NCI-H748 (cell line): ENCODE measurements around the gene PRXL2B.
A peak's percentile ranks its signal among the peaks of the same experiment; 100 is the strongest.
"Not testable (repeated sequence)": the region's sequence is repeated elsewhere in the genome, so short reads cannot be mapped to it uniquely, and the experiment has no call there.

Experiments used
- DNase-seq: peaks from one replicate; lab custom pipeline; 2025; ENCODE audit not compliant: unreplicated experiment; lab: John Stamatoyannopoulos, UW

The PRXL2B gene

GRCh38 chr1:2564006-2564814 lies 22.4 kb upstream of the PRXL2B start:
- no peak for DNase-seq

DNA sequence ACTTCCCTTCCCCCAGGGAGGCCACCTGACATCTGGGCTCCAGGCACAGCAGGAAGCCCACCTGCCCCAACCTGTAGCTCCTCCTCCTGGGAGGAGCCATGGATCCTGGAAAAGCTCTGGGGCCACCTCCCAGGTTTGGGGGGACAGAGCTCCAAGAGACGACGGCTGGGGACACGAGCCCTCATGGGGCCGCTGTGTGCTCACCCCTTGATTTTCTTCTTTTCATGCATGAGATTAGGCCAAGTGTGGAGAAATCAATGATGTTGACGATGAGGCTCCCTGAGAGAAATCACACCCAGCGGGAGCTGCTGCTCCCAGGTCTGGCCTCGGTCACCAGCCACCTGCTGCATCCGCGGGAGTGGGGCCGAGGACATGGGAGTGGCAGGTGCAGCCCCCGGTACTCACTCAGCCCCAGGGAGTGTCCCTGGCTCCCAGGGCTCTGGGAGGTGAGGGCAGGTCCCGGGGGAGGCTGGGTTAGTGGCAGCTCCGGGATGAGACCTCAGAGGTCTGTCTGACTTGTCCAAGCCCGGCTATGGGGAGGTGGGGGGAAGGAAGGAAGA lies 21.7 kb upstream of the PRXL2B start:
- no peak for DNase-seq

DNA sequence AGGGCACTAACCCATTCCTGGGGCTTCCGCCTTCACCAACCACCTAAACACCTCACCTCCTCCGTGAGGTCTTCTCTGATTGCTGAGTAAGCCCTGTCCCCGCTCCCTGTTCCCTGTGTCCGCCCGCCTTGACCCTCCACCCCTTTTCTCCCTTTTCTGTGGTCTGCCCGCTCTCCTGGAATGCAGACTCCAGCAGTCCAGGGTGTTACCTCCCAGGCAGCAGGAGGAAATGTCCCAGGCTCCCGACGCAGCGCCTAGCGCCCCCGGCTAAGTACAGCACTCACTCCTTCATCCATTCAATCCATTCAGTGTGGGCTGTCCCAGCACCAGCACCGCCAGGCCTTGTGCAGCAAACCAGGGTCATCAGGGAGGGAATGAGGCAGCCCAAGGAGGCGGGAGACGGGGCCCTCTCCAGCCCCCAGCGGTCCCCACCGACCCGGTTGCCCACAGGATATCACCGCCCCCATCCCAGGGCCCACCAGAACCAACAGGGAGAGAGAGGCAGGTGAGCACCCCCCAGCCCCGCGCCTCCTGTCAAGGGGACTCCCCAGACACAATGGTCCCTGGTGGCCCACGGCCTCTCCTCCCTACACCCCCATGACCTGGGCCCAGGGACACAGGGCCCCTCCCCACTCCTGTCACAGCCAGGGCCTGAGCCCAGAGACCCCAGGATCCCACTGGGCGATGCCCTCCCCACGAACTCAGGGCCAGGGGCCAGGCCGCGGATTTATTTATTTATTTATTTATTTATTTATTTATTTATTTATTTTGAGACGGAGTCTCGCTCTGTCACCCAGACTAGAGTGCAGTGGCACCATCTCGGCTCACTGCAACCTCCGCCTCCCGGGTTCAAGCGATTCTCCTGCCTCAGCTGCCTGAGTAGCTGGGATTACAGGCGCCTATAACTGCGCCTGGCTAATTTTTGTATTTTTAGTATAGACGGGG lies 20.2 kb upstream of the PRXL2B start:
- DNase-seq, result no peak

DNA sequence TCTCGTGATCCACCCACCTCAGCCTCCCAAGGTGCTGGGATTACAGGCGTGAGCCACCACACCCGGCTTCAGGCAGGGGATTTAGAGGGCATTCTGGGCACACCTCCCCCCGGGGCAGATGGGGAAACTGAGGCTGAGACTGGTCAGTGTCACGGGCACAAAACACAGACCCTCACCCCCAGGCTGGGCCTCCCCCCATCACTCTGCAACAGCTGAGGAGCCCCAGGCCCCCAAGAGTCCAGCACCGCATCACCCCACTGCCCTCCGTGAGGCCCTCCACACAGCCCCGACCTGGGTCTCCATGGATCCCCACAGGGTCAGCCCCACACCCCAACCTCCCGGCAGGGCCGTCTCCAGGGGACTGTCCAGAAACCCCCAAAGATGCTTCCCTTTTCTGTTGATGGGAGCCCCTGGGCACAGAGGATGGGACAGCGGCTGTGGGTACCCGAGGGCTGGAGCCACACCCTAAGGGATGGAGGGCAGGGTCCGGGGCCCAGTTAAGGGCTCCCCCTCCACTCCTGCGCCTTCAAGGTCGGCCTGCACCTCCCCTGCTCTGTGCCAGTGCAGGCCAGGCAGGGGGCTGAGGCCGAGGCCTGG lies 19.4 kb upstream of the PRXL2B start:
- no peak for DNase-seq

DNA sequence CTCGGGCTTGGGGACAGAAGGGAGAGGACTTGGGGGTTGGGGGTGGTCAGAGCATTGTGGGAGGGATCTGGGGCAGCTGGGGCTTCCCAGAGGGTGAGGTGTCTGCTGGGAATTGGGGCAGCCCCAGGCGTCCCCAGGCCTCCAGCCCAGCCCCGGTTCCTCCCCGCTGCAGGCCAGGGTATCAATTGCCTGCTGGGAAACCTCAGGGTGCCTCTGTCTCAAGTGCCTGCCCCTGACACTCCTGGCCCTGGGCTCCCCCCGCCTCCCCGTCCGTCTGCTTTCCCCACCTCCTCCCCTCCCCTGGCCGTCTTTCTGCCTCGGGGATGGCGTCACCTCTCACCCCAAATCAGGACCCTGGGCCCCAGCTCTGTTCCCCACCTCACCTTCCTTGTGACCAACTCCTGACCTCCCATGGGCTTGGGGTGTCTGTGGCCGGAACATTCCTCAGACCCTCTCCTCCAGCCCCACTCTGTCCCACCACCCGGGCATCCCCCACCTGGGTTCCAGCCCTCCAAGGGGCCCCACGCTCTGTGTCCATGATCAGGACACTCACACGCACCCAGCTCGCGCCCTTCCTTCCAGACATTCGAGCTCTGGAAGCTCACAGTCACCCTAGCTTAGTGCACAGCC lies 18.3 kb upstream of the PRXL2B start:
- DNase-seq, result not testable (repeated sequence)

GRCh38 chr1:2569060-2569459 lies 17.5 kb upstream of the PRXL2B start:
- DNase-seq, result no peak

DNA sequence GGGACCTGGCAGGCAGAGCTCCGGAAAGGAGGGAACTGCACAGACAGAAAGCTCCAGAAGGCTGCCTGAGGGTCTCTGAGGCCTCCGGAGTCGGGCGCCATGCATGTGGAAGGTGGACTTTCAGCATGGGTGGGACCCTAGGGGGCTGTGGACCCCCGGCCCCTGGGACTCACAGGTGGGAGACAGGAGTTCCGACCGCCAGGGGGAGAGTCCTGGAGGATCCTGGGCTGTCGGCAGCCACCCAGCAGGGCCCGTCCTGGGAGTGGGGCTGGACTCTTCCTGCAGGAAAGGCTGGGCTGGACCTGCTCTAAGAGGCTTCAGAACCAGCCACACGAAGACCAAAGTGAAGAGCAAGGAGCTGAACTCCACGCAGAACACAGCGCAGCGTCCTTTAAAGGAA lies 16.9 kb upstream of the PRXL2B start:
- not testable (repeated sequence) for DNase-seq

DNA sequence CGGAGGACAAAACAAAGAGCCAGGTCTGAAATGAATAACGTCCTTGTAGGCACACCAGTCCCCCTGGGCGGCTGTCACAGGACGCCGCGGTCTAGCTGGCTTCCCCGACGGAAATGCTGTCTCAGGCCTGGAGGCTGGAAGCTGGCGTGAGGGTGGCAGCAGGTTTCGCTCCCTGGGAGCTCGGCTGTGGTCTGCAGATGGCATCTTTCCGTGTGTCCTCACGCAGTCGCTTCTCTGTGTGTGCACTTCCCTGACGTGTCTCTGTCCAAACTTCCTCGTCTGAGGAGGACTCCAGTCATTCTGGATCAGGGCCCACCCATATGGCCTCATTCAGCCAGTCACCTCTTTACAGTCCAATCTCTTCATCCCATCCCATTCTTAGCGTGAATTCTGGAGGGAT lies 16.2 kb upstream of the PRXL2B start:
- no peak for DNase-seq

GRCh38 chr1:2571348-2571747 lies 15.2 kb upstream of the PRXL2B start:
- DNase-seq, result no peak

DNA sequence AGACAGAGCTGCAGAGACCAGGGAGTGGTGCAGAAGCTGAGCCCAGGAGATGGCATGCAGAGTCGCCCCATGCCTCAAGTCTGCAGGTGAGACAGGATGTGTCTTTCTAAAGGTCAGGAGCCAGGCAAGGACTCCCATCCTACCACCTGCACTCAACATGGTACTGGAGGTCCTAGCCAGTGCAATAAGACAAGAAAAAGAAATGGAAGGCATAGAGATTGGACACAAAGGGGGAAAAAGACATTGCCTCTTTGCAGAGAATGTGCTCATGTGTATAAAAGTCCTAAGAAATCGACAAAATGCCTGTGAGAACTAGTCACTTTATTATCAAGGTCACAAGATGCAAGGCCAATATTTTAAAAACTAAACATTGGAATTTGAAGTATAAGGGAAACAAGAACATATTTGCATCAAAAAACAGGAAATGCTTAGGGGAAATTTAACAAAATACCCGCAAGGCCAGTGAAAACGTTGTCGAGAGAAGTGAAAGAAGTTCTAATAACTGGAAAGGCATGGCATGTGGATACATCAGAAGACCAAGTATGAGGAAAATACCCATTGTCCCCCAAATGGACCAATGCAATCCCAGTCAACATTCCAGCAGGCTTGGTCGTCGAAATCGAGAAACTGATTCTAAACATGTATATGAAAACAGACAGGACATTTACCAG lies 13.2 kb upstream of the PRXL2B start:
- no peak for DNase-seq

GRCh38 chr1:2574350-2574749 lies 12.2 kb upstream of the PRXL2B start:
- DNase-seq, result no peak

- no peak for DNase-seq
These were observed 10.5 kb upstream of the PRXL2B start for GRCh38 chr1:2575801-2576663.

GRCh38 chr1:2577565-2578075 lies 9.0 kb upstream of the PRXL2B start:
- not testable (repeated sequence) for DNase-seq

DNA sequence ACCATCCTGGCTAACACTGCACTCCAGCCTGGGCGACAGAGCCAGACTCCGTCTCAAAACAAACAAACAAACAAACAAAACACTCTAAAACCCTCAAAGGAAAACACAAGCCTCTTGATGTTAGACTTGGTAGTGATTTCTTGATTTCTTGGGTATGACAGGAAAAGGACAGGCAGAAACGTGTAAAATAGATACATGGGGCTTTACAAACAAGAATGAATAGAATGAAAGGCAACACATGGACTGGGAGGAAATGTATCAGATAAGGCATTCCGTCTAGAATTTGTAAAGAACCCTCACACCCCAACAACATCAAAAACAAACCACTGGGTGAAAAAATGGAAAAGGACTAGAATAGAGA lies 7.8 kb upstream of the PRXL2B start:
- no peak for DNase-seq

DNA sequence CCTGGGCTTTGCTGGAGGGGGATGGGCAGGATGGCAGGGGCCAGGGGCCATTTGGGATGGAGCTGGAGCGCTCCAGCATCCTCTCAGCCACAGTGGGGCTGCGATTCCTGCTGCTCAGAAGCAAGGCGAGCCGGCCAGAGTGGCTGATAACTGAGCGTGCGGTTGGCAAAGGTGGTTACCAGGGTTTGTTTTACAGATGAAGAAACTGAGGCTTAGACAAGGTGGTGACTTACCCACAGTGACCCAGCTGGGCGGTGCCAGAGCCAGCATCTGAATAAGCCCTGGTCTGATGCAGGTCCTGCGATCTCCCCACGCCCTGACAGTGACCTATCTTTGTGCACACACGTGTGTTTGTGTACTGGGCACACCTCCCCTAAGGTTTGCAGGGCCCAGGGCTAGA lies 5.9 kb upstream of the PRXL2B start:
- DNase-seq, result no peak

DNA sequence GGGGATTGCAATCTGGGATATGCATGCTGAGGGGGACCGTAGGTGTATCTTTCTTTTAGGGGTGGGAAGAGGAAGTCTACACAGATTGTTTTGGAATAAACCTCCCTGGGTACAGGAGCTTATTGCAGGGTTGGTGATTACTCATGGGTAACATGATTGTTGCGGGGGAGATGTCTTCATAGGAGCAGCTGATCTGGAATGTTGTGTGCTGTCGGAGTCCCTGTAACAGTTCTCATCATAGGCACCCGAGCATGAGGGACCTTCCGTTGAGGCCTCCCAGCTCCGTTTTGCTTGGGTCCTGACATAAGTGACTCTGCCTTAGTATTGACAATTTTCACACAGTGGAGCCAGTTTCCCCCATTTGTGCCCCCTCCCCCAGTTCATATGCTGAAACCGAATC lies 4.2 kb upstream of the PRXL2B start:
- no peak for DNase-seq

DNA sequence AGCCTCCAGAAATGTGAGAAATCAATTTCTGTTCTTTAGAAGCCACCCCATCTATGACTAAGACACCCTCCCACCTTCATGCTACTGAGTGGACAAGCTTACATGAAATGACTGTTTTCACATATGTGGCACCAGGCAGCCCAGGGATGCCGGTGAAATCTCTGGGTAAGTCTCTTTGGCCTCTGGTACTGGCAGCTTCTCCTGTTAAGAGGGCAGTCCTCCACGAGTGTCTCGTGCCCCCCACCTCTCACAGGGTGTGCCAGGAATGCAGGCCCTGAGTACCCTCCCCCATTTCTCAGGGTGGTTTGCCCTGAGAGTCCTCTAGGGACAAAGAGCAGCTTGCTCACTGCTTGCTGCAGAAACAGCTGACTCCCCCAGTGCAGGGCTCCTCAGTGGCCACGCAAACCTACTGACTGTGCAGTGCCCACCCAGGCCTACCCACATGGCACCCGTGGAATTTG lies 3.2 kb upstream of the PRXL2B start:
- no peak for DNase-seq

DNA sequence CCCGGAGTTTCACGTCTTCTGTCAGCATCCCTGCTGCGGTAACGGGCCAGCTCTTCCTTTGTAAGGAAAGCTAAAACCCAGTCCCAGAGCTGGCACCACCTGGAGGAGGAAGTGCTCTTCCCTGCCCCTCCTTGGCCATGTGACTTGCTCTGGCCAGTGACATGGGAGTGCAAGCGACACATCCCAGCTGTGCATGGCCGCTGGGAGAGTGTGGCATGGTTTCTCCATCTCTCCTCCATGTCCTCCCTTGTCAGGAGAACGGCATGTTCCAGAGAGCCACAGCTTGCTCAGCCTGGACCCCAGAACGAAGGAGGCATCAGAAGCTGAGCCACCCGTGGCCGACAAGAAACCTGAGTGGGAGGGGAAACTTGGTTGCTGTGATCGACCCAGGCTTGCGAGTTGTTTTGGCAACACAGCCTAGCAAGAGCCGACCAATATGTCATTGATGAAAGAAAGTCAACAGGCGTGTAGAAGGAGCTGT lies 2.7 kb upstream of the PRXL2B start:
- peak; percentile 43 for DNase-seq

DNA sequence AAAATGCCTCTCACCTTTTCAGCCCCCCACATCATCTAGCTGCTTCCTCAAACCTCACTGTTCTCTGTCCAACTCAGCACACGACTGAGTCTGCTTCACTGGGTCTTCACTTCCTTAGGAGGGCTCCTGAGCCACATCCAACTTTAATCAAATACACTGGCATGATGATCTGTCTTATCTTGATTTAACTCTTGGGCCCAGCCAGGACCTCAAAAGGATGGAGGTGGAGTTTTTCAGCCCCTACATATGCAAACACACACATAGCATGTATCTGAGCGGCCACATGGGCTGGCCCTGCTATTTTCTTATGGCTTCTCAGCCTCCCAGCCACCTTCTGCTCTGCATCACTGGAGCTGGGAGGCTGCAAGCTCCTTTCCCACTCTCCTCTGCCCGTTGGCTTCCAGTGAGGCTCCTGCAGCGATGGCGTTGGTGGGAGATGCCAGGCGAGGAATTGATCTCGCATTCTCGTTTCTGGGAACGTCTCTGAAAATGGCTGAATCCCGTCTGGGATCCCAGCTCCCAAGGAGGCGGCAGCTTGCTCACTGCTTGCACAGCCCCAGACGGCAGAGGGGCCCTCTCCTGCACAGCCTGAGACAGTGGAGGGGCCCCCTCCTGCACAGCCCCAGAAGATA lies 1.8 kb upstream of the PRXL2B start:
- DNase-seq, result no peak
